Measurements from ENCODE around the gene PALM3. TPM values are rescaled to one million over a fixed set of nuclear protein-coding genes. Genes with fewer than 3 reads are reported as not detected.
A peak's percentile ranks its signal among the peaks of the same experiment; 100 is the strongest.
"Not testable (repeated sequence)": the region's sequence is repeated elsewhere in the genome, so short reads cannot be mapped to it uniquely, and the experiment has no call there.

PALM3 gene
- total RNA-seq, 1 donor from 2014 or later = not detected

DNA sequence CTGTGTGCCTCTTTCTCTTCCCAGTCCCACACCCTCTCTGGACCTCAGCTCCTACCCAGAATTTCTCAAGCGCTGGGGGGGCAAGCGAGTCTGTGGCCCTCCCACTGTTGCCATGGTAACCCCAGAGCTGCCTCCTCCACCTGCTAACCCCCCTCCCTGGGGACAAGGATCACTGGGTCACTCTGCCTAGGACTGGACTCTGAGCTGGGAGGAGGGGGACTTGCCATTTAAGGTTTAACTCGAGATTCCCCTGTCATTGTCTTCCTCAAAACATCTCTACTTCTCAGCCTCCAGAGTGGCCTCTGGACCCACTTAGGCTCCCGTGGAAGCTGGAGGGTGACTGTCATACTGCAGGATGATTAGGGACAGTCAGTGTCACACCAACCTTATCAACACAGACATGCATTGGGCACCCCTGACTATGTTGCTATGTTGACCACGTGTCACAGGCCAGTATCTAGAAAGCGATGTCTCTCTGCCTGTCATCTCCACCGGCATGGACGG, 2.2 kb downstream of the PALM3 start:
- DNase-seq (ENCODE audit: low read depth) = no peak

DNA sequence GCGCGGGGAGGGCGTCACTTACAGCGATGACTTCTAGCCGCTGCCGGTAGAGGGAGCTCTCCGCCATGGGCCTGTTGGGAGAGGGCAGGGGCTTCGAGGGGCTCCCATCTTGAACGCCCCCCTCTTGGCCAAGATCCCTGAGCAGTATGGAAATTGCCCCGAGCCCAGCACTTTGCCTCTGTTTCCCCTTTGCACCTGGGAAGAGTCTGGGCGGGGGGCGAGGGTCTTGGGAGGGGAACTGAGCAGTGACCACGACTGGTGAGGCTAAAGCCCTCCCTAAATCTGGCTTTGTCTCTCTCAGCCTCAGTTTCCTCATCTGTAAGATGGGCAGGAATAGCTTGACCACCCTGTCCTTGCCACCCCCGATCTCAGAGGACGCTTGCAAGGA, 2.8 kb downstream of the PALM3 start:
- no peak for DNase-seq (ENCODE audit: low read depth)

DNA sequence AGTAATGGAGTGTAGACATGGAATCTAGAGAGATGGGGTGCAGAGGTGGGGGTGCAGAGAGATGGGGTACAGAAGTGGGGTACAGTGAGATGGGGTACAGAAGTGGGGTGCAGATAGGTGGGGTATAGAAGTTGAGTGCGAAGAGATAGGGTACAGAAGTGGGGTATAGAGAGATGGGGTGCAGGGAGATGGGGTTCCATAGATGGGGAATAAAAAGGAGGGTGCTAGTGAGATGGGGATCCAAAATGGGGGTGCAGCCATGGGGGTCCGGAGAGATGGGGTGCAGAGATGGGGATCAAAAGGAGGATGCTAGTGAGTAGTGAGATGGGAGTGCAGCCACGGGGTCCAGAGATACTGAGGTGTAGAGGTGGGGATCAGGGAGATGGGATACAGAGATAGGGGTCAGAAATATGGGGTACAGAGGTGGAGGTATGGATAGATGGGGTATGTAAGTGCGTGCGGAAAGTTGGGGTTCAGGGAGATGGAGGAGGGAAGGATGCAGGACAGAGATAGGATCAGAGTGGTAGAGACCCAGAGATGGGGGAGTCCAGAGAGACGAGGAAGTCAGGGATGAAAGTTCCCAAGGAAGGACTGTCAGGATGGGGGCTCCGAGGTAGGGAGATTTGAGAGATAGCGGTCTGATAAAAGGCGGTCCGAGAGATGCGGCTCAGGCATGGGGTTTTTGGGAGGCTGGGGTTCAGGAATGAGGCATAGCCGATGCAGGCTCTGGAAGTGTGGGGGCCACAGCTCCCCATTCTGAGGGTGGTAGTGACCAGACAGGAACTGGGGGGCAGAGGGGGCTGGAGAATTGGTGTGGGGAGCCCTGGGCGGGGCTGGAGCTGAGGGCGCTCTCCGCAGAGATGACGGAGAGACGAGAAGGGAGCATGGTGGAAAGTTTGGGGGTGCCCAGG, 3.4 kb downstream of the PALM3 start:
- DNase-seq (ENCODE audit: low read depth) = no peak

DNA sequence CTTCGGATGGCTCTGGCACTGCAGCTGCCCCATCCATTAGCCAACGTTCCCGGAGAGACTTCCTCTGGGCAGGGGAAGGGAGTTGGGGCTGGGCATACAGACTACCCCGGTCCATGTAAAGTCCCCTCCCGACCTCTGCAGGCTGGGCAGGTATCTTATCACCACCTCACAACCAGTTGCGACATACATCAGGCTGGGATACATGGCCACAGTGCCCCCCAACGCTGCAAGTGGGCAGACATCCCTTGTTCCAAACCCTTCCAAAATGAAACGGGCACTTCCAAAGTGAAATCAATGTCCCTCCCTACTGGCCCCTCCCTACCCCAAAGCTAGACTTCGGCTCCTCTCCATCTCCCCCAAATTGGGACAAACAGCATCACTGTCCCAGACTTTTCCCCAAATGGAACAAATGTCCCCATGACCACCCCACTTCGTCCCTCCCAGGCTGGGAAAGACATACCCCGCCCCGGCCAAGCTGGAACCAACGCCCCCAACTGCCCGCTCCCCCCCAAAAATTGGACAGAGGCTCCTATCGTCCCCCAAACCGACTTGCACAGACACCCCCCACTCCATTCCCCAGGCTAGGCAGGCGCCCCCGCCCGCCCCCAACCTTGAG, 5.0 kb downstream of the PALM3 start:
- no peak for DNase-seq (ENCODE audit: low read depth)

DNA sequence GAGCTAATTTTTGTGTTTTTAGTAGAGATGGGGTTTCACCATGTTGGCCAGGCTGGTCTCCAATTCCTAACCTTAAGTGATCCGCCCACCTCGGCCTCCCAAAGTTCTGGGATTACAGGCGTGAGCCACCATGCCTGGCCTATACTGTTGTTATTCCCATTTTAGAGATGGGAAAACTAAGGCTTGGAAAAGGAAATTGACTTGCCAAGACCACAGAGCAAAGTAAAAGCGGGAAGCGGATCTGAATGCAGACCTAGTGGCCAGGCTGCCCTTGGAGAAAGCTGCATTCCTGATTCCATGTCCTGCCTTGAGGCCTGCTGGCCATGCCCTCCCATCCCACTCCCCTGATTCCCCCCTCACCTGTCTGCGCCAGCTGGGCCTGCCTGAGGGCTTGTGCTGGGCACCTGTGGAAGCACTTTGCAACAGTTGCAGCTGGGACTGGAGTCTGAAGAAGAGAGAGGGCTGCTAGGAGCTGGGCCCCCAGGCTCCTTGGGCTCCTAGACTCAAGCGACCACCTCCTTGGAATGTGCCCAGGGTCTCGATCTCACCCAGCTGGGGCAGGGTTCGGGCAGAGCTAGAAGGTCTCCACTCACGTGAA, 5.7 kb downstream of the PALM3 start:
- DNase-seq (ENCODE audit: low read depth) = no peak

DNA sequence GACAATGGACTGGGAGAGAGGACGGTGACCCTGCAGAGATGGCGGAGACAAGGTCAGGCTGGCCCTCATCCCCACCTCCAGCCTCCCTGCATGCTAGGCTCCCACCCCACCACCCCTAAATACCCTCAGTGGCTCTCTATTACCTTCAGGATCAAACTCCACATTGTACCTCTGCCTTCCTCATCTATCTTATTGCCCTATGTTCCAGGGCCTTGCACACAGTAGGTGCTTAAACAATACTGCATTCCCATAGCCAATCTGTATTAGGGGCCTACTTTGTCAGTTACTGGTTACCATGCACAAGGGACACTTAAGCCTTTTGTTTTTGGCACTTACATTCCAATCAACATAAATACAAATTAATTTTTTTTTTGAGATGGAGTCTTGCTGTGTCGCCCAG, 6.5 kb downstream of the PALM3 start:
- DNase-seq (ENCODE audit: low read depth) = no peak

DNA sequence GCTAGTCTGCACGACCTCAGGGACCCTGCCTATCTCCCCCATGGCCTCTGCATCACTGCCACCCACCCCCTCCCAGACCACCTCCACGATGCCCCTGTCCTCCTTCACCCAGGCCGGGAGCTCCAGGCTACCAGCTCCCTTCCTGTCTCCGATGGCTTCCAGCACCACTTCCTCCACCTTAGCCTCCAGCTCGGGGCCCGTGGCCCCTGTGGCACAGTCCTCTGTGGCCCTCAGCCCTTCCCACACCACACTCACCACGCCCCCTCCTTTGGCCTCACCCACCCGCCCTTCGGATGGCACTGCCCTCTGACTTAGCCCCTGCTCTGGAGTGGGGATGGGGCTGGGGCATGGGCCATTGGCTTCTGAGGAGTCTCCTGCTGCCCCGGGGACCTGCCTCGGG, 7.2 kb downstream of the PALM3 start:
- DNase-seq (ENCODE audit: low read depth) = no peak

DNA sequence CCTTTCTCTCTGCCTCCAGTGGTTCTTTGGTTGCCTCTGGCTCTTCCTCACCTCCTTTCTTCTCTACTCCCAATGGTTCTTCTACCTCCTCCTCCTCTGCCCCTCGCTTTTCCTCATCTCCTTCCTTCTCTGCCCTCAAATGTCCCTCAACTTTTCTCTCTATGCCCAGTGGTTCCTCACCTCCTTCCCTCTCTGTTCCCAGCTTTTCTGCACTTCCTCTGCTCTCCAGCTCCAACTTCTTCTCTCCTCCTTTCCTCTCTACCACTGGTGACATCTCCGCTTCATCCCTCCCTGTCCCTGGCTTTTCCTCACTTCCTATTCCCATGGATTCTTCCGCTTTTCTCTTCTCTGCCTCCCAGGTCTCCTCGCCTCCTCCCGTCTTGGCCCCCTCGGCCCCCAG, 7.8 kb downstream of the PALM3 start:
- no peak for DNase-seq (ENCODE audit: low read depth)

DNA sequence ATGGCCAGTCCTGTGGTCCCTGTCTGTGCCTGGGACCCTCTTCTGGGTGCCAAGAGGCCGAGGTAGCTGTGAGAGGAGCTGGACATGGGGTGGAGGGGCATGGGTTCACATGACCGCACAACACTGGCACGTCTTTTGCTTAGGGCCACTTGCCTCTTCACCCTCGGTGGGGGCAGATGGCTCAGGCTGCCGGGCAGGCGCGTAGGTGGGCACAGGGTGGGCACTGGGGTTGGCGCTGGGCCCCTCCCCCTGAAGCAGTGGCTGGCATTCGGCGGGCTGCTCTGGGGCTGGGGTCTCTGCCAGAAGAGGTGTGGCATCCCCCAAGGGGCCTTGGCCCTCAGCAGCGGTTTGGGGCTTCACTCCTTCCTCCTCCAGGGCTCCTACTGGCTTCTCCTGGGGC, 8.4 kb downstream of the PALM3 start:
- no peak for DNase-seq (ENCODE audit: low read depth)

DNA sequence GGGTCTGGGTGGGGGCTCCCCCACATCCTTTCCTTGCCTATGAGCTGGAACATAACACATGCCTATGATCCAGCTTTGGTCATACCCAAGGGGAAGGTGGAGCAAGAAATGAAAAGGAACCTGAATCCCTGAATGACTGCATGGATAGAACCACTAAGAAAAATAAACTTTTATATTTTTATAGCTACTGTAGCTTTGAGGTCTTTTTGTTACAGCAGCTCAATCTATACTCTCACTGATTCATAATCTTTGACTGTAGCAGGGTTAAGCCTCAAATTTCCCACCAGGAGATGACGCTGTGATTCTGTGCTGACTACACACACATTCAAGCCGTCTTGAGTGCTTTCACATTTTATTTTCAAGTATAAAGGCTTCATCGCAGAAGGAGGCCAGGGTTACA, 8.8 kb downstream of the PALM3 start:
- DNase-seq (ENCODE audit: low read depth) = no peak

DNA sequence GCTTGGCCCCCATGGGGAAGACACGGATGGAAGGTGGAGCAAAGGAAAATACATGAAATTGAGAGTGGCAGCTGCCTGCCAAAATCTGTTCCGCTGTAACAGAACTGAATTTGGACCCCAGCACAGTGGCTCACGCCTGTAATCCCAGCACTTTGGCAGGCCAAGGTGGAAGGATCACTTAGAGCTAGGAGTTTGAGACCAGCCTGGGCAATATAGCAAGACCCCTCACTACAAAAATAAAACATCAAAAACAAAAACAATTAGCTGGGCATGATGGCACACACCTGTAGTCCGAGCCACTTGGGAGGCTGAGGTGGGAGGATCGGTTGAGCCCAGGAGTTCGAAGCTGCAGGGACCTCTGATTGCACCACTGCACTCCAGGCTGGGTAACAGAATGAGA, 9.4 kb downstream of the PALM3 start:
- DNase-seq (ENCODE audit: low read depth) = no peak

DNA sequence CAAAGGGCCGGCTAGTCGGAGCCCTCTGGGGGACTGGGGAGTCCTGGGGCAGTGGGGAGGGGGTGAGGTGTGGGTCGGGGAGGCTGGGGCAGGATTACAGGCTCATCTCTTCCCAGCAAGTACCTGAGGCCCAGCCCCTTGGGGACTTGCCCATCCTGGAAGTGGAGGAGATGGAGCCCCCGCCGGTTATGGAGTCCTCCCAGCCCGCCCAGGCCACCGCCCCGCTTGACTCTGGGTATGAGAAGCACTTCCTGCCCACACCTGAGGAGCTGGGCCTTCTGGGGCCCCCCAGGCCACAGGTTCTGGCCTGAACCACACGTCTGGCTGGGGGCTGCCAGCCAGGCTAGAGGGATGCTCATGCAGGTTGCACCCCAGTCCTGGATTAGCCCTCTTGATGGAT, 9.9 kb downstream of the PALM3 start:
- DNase-seq (ENCODE audit: low read depth) = no peak

DNA sequence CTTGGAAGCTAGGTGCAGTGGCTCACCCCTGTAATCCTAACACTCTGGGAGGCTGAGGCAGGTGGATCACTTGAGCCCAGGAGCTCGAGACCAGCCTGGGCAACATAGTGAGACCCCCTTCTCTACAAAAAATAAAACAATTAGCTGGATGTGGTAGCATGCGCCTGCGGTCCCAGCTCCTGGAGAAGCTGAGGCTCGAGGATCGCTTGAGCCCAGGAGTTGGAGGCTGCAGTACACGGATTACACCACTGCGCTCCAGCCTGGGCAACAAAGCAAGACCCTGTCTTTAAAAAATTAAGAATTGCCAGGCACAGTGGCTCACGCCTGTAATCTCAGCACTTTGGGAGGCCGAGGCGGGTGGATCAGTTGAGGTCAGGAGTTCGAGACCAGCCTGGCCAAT, 10.9 kb downstream of the PALM3 start:
- not testable (repeated sequence) for DNase-seq (ENCODE audit: low read depth)

DNA sequence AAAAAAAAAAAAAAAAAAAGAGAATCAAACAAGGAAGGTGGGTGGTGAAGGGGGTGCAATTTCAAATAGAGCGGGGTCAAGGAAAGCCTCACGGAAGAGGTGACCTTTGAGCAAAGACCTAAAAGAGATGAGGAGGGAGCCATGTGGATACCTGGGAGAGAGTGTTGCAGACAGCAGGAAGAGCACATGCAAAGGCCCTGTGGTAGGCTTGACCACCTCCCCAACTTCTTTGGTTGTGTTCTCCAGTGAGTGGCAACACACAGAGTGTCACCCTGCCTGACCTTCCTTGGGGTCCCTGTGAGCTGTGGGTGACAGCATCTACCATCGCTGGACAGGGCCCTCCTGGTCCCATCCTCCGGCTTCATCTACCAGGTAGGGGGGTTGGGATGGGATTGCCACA, 11.4 kb downstream of the PALM3 start:
- DNase-seq (ENCODE audit: low read depth) = no peak

DNA sequence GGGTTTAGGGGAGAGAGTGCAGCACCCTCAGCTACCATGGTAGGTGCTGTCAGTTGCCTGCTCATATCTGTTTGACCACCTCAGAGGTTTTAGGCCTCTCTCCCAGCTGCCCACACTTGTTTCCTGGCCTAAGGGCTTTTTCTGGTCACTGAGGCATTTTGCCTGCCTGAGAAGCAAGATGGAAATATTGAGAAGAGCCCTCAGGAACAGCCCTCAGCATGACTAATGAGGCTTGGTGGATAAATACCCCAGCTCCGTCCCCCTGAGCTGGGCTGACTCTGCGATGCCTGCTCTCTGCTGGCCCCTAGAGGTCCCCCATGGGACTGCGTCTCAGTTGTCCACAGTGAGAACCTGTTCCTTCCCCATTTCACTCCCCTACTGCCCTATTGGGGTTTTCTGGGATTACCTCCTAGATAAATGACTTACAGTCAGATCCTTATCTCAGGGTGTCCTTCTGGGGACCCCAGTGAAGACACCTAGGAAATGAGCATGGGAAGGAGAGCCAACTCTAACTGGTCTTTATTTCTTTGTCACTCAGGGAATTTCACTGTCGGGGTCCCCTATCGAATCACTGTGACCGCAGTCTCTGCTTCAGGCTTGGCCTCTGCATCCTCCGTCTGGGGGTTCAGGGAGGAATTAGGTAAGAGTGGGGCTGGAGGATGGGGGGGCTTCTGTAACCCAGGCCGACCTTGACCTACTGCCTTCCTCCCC, 13.3 kb downstream of the PALM3 start:
- DNase-seq (ENCODE audit: low read depth) = peak; percentile 47

DNA sequence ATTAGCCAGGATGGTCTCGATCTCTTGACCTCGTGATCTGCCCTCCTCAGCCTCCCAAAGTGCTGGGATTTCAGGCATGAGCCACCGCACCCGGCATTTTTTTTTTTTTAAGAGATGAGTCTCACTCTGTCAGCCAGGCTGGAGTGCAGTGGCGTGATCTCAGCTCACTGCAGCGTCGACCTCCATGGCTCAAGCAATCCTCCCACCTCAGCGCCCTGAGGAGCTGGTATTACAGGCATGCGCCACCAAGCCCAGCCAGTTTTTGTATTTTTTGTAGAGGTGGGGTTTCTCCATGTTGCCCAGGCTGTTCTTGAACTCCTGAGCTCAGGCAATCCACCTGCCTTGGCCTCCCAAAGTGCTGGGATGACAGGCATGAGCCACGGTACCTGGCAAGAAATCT, 14.0 kb downstream of the PALM3 start:
- not testable (repeated sequence) for DNase-seq (ENCODE audit: low read depth)

DNA sequence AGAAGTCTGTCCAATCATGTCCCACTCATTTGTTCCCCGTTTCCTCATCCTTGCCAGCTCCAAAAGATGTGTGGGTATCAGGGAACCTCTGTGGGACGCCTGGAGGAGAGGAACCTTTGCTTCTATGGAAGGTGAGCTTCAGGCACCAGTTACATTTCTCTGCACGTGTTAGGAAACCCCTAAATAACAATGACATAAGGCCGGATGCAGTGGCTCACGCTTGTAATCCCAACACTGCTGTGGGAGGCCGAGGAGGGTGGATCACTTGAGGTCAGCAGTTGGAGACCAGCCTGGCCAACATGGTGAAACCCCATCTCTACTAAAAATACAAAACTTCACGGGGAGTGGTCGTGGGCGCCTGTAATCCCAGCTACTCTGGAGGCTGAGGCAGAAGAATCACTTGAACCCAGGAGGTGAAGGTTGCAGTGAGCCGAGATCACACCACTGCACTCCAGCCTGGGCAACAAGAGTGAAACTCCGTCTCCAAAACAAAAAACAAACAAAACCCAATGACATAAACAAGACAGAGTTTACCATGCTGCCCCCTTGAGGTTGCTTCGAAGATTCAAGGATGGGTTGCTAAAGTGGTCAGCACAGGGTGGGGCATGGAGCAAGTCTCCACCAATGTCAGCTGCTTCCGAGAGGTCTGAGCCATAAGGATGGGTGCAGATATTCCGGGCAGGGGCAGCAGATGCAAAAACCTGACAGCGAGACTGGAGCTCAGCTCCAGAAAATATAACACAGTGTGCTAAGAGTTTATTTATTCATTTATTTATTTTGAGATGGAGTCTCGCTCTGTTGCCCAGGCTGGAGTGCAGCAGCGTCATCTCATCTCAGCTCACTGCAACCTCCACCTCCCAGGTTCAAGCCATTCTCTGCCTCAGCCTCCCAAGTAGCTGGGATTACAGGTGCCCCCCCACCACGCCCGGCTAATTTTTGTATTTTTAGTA, 18.9 kb downstream of the PALM3 start:
- peak; percentile 91 for DNase-seq (ENCODE audit: low read depth)

DNA sequence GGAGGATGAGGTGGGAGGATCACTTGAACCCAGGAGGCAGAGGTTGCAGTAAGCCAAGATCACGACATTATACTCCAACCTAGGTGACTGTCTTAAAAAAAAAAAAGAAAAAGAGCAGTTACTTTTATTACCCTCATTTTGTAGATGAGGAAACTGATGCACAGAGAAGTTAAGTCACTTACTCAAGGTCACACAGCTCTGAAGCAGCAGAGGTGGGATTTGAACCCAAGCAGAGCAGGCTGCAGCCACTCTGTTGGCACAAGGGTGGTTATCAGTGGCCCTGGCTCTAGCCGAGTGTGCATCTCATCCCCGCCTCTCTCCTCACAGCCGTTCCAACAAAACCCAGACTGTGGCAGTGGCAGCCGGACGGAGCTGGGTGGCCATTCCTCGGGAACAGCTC, 22.7 kb downstream of the PALM3 start:
- DNase-seq (ENCODE audit: low read depth) = no peak

DNA sequence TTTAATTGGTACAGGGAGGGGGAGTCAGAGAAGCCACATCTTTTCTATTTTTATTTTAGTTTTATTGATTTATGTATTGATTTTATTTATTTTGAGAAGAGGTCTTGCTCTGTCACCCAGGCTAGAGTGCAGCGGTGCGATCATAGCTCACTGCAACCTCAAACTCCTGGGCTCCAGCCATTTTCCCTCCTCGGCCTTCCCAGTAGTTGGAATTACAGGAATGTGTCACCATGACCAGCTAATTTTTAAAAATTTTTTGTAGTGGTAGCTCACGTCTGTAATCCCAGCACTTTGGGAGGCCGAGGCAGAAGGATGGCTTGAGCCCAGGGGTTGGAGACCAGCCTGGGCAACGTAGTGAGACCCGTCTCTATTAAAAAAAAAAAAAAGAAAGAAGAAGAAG, 26.2 kb downstream of the PALM3 start:
- DNase-seq (ENCODE audit: low read depth) = no peak

DNA sequence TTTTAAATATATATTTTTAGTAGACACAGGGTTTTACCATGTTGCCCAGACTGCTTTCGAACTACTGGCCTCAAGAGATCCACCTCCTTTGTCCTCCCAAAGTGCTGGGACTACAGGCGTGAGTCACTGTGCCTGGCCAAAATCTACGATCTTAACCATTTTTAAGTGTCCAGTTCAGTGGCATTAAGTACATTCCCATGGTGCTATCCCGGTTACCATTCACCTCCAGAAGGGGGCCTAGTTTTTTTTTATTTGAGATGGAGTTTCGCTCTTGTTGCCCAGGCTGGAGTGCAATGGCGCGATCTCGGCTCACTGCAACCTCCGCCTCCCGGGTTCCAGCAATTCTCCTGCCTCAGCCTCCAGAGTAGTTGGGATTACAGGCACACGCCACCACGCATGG, 26.7 kb downstream of the PALM3 start:
- DNase-seq (ENCODE audit: low read depth) = not testable (repeated sequence)

DNA sequence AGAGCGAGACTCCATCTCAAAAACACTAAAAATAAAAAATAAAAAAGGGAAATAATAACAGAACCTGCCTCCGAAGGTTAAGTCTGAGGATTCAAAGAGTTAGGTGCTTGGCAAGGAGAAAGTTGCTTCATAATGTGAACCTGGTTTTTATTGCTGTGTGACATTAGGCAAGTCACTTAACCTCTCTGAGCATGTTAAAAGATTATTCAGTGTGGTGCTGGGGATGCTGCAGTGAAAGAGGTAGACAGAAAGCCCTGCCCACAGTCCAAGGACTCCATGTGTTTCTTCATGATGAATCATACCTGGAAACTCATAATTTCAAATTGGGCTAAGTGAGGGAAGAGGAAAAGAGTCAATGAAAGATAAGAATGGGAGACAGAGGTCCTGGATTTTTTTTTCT, 27.9 kb downstream of the PALM3 start:
- no peak for DNase-seq (ENCODE audit: low read depth)
